CD4-positive, alpha-beta T cell treated with Interleukin-6 at 100 ng/mL for 8 hours (primary cell): Measurements from ENCODE around the gene PCDH15.

ENCODE experiments used
- DNase-seq: peaks from one replicate; pipeline ENCODE4 v3.0.0-alpha.2; 2020; ENCODE audit warnings: mixed read lengths, low spot score

The PCDH15 gene

DNA sequence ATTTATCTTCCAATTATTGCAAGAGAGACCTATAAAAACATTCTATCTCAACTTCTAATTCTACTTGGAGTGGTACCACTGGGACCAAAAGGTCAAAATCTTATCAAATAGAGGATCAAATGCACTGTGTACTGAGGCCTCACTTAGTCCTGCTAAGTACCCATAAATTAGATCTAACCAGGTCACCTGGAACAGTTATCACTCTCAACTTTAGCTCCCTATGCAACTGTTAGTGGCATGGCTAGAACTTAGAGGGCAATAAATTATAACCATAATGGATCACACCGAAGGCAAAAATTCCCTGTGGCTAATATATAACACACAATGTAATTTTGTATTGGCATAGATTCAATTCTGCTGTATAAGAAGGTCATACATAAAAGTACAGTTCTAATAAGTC is 428.9 kb downstream of the PCDH15 start:
- DNase-seq, result no peak

DNA sequence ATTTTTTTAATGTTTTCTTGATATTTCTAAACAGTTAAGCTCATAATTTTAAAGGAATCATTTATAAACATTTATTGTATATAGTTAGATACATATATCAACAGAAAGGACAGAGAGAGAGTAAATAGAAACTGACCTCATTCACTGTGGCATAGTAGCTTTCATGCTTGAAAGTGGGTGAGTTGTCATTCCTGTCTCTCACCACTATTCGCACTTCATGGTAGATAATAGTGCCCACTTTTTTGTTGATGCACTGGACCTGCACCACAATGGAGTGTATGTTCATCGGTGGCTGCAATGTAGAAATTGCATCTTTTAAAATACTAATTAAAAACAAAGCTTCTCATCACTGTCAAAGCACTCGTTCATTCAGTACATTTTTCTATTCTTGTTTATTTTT is 432.0 kb downstream of the PCDH15 start:
- no peak for DNase-seq

DNA sequence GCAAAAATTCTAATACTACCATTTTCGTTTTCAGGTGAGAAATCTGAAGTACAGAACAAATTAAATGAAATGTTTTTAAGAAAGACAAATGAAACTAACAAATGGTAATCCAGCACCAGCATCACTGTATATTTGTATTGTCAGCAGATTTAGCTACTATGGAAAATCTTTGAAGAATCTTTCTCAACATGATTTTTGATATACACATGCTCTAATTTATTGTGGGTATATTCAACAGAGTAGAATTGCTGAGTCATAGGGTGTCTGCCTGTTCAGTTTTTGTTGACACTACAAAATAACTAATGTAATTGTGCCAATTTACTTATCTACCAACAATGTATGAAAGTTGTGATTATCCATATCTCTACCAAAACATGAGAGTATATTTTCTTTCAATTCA is 437.6 kb downstream of the PCDH15 start:
- DNase-seq, result no peak

DNA sequence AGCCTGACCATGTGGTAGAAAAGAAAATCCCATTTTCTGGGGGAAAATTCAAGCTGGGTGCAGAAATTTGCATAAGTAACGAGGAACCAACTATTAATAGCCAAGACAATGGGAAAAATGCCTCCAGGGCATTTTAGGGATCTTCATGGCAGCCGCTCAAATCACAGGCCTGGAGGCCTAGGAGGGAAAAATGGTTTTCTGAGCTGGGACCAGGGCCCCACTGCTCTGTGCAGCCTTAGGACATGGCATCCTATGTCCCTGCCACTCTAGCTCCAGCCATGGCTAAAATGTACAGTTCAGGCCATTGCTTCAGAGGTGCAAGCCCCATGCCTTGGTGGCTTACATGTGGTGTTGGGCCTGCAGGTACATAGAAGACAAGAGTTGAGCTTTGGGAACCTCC is 459.0 kb downstream of the PCDH15 start:
- DNase-seq, result no peak

DNA sequence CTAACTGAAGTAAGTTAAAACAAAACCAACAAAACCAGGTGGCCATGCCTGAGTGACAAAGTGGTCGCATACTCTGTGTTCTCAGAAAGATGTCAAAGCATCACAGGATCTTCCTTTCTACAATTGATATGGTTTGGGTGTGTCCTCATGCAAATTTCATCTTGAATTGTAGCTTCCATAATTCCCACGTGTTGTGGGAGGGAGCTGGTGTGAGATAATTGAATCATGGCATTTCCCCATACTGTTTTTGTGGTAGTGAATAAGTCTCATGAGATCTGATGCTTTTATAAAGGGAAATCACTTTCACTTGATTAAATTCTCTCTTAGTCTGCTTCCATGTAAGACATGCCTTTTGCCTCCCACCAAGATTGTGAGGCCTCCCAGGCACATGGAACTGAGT is 465.7 kb downstream of the PCDH15 start:
- DNase-seq, result no peak

DNA sequence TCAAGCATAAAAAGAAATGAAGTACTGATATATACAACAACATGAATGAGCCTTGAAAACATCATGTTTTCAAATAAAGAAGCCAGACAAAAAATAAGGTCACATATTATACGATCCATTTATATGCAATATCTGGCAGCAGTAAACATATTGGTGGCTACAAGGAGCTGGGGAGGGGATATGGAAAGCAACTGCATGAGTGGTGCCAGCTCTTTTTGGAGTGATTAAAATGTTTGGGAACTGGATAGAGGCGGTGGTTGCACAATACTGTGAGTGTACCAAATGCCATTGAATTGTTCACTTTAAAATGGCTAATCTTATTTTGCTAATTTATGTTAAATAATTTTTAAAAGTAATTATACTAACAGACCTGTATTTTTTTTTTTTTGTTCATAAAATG is 481.7 kb downstream of the PCDH15 start:
- no peak for DNase-seq

DNA sequence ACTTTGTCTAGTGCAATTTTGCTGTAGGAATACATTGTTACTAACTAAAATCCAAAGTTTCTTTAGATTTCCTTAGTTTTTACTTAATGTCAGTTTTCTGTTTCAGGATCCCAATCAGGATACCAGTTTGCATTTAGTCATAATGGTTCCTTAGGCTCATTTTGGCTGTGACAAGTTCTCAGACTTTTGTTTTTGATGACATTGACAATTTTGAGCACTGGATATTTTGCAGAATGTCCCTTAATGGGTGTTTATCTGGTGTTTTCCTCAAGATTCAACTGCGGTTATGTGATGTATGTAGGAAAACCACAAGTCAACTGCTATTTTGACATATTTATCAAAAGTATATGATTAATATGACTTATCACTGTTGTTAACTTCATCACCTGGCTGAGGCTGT is 482.6 kb downstream of the PCDH15 start:
- no peak for DNase-seq

DNA sequence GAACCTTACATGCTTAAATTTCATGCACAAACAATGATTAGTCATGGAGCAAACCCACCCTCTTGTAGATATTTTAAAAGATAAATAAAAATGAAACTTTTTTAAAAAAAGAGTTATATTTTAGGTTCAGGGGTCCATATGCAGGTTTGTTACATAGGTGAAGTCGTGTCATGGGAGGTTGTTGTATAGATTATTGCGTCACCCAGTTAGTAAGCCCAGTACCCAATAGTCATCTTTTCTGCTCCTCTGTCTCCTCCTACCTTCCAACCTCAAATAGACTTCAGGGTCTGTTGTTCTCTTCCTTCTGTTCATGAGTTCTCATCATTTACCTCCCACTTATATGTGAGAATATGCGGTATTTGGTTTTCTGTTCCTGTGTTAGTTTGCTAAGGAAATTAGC is 486.6 kb downstream of the PCDH15 start:
- DNase-seq, result no peak

DNA sequence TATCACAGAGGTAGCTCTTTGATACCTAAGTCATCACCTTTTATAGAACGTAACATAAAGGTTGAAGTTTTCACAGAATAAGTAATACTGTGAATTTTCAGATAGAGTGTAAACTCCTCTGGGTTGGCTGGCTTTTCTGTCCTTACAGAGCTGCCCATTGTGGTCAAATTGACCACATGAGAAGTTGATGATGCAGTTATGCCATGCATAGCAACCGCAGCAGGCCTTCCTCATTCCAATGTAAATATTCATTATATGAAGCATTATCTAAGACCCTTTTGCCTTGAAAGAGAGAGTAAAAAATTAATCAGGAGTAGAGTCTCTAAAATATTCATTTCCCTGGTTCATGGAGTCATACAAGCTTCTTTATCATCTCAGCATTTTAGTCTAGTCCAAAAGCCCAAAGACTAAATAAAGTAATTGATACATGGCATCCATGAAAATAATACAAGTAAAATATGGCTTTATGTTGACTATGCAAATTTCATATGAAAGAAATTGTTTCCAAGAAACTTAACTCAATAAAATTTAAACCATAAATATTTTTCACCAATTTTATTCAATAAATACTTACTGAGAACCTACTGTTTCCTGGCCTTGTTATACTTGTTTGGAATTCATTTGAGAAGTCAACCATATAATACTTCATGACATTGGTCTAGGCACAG is 516.4 kb downstream of the PCDH15 start:
- DNase-seq, result no peak

DNA sequence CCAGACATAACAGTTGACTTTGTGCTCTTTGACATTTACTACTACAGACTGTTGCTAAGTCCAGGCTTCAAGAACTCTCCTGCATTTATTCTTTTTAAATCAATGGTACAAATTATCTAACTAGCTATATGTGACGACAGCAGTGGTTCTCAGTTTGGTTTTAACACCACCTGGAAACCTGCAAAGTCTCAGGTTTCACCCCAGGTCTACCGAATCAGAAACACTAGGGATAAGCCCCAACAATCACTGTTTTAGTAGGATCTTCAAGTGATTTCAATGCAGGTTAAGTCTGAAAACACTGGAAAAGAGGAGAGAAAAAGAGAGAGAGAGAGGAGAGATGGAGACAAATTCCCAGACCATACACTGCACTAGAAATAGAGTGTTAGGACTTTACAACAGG is 519.0 kb downstream of the PCDH15 start:
- no peak for DNase-seq

DNA sequence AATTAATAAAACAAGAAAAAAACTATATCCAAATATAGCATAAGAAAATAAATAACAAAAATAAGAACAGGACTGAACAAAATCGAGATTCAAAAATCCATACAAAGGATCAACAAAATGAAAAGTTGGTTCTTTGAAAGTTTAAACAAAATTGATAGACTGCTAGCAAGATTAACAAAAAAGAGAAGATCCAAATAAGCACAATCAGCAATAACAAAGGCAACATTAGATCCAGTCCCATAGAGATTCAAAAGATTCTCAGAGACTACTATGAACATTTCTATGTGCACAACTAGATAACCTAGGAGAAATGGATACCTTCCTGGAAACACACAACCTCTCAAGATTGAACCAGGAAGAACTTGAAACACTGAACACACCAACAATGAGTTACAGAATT is 534.6 kb downstream of the PCDH15 start:
- no peak for DNase-seq

DNA sequence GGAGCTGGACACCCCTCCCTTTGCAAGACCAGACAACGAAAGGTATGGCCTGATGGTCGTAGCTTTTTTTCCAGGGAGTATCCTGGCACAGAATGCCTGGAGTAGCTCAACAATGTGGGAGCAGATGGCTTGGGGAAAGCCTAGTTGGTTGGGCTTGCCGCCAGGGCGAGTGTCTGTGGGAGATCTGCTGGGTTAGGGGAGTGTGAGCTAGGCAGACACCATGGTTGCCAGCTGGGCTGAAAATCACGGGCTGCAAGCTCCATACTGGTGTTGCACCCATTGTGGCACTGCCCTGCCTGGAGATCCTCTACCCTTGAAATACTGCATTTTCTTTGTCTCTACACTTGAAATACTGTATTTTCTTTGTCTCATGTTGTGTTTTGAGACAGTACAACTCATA is 538.3 kb downstream of the PCDH15 start:
- no peak for DNase-seq

DNA sequence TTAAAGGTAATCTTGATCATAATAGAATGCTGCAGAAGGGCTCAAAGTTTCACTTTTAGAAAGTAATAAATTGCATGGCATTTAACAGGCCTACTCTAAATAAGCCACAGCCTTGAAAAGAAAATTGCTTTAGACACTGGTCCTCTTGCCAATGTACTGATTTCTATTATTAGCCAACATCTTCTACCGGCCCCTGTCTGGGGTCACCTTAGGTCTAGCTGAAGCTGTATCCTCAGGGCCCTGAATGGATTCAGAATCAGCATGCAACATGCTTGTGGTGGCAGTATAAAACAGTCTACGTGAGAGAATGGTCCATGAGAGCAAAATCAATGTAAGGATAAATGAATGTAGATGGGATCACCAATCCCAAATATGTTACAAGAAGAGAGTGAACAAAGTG is 541.9 kb downstream of the PCDH15 start:
- DNase-seq, result no peak

DNA sequence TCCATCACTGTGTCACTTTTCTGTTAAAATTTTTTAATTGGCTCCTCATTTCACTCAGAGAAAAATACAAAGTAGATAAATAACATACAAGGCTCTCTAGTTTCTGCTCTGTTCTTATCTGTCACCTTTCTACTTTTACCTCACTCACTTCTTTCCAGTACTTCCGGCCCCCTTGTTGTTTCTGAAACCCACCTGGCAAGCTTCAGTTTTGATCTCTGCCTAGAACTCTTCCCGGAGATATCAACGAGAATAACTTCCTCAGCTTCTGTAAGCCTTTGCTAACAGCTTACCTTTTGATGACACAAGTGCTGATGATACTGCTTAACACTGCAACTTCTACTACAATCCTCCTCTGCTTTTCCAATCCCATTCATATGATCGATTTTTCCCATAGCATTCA is 566.2 kb downstream of the PCDH15 start:
- no peak for DNase-seq

DNA sequence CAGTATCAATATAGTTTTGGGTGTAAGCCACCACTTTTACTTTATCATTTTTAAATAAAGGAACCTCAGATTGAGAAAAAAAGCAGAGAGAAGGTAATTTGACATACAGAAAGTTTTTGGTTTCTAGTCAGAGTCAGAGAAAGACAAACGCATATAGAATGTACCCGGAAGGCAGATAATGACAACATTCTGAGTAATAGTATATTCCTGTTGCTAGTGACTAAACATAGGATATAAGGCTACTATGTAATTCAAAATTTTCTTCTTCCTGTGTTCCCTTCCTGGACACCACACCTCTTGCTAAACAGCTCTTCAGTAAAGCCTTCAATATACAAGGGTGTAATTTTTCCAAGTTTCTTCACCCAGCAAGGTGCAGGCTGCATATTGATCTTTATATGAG is 597.6 kb downstream of the PCDH15 start:
- DNase-seq, result no peak

DNA sequence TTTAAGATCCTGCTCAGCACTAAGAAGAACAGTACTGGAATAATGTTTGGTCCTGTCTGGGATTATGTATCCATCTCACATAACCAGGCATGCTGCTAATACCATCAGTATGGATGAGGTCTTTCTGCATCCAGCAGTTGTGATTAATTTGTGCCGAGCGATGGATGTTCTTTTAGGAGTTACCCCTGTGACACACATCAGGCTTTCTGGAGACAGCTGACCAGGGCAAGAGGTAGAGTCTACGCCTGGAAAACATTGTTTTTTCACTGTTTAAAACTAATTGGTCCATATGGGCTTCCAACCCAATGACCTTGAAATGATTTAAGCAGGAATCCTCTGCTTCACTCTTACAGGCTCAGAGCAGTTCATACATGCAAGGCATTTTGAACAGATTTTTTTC is 603.0 kb downstream of the PCDH15 start:
- no peak for DNase-seq

DNA sequence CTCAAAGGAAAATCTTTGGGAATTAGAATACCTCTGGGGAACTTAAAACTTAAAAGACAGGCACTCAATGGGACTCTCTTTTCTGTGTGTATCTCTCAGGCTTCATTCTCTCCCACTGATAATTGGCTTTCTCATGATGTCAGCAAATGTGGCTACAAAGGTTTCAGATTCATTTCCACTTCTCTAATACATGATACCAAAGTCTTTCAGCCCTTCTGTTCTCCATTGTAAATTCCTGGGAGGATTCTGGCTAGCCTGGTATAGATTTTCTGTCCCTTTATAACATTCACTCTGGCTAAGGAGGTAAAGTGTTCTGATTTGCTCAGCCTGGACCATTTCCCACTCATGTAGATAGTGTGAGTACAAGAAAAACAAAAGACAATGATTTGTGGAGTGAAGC is 606.2 kb downstream of the PCDH15 start:
- DNase-seq, result no peak

DNA sequence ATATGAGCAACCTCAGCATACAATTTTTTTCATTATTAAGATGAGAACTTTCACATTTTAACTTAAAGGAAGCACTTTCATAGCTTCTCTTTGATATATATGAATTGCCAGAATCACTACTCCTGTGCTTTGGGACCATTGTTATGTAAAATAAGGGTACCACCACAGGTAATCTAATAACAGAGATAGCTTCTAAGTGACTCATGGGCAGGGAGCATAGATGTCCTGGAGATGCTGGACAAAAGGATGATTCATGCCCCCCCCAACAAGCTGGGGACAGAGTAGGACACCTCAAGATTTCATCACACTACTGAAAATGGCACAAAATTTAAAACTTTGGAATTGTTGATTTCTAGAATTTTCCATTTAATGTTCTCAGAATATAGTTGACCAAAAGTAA is 641.1 kb downstream of the PCDH15 start:
- DNase-seq, result no peak

DNA sequence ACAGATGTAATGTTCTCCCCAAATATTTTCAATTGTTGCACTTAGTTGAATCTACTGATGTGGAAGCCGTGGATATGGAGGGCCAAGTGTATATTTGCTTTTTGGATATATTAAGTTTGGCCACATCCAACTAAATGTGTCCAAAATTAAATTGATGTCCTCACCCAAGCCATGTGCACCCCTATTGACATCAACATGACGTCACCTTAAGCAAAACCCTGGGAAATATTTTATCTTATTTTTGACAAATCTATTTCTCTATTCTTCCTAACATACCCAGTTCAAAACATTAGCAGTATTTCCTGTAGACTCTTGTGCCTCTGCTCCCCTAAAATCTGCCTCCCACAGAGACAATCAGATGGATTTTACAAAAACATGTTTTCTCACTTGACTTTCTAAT is 652.5 kb downstream of the PCDH15 start:
- no peak for DNase-seq

DNA sequence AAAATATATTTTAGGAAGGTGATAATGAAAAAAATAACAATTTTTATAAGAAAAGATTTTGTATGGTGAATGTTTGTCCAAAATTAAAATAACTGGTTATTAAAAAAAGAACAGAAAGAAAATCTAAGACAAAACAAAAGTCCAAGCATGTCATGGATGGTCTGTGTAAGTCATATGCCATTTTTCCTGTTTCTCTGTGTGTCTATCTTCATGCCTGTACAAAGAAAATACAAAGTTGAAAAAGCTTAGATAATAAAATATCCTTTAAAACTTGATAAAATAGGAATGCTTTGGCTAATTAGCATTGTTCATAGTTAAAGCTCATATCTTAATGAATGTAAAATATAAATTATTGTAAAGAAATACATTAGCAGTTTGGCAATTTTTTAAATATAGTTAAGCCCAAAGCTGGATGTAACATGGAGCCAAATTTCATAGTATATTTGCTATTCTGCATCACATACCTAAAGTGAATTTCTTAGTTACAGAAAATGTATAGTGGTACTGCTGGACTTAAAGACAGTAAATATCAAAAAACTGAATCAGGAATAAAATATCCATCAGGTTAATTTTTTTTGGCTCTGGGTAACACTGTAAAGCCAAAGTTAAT is 661.1 kb downstream of the PCDH15 start:
- DNase-seq, result no peak

DNA sequence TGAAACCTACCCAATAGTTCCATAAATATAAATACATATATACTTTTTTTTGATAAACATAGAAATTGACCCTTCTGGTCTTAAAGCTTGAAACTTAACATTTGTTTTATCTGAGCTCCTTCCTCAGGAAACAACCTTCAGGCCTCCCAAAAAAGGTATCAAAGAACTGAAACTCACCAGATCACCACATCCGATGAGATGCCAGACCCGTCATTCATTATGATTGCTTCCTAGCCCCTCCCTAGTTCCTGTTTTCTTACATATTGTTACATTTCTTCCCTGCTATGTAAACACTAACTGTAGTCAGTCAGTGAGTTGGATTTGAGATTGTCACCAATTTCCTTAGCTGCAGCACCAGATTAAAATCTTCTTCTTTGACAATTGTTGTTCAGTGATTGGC is 663.6 kb downstream of the PCDH15 start:
- DNase-seq, result no peak

DNA sequence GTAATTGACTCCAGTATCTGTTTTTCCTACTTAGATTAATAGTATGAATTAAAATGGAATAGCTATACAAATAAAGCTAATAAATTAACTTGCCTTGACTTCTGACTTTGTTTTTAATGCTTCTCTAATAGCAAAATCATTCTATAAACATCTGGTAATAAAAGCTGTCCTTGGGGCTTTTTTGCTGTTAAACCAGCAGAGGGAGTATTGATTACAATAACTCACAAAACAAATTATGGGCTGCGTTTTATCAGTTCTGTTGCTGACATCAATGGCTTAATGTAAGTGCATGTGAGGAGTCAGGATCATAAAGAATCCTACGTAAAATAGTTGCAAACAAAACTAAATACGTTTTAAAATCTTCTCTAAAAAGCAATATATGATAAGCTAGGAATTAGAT is 667.8 kb downstream of the PCDH15 start:
- DNase-seq, result no peak

DNA sequence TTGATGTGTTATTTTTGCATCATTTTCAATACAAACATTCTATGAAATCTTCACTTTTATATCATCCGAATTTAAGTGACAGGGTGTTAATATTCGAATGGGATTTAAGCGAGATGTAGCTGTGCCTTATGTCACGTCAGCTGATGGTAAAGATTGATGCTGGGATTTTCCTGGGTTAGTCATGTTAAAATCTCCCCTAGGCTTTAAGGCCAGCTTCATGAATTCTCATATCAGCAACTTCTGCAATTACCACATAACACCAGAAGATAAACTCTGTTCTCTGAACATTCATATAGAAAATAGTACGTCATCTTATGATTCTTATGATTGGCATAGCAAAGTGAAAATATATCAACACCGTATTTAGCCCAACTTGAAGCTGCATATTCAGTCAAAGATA is 669.2 kb downstream of the PCDH15 start:
- no peak for DNase-seq

DNA sequence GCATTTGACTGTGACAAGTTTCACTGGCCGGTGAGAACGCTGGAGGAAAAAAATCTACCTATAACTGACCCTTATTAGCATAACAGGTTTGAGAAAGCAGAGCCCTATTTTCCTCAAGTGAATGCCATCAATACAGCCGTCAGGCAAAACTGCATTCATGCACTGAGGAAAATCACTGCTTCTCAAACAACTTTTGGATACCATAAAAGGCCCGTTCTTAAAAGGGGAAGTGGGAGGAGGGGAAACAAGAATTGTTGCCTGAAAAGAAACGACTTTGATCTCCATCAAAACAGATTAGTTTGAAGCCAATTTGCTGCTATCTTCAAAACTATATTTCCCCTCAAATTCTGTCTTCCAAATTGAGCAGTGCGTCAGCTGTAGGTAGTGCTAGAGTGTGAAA is 670.6 kb downstream of the PCDH15 start:
- DNase-seq, result no peak
